ENCODE data around the gene RALY.

DNA sequence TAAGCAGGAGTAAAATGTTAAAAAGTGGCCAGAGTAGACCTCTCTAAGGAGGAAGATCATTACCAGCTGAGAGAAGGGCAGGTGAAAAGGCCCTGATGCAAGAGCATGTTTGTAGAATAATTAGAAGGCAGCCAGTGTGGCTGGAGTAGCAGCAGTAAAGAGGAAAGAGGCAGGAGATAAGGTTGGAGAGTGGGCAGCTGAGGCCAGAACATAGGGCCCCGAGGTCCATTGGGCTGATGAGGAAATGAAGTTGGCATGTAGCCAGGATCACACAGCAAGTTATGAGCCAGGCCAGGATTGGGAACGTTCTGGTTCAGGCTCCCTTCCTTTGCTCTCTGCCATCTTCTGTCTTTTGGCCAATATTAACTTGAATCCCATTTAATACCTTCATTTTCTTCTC is 51.6 kb downstream of the RALY start:
- TF ChIP-seq CTCF (IDR thresholded peaks at IDR 0.05), result no peak
- no peak for TF ChIP-seq POLR2A (IDR thresholded peaks at IDR 0.05)
- no peak for TF ChIP-seq POLR2AphosphoS5 (IDR thresholded peaks at IDR 0.05)
